GM23338 (cell line): Measurements from ENCODE around the gene AR.

Experiments
- CREB1 ChIP-seq: fragments of 250-450 bp; sonication (Bioruptor Pico); IDR thresholded peaks from 2 replicates; pipeline ENCODE4 v1.5.0; 2020; ENCODE audit warnings: low read depth, mild to moderate bottlenecking, moderate library complexity
- CTCF ChIP-seq, 2 experiments: fragments of 200-600 bp in 1 of 2; sonication (generic) in 1 of 2; conservative IDR thresholded peaks; 2 replicates each; pipeline versions ENCODE4 v1.5.1 to v1.6.1; 2016 to 2017; ENCODE audit warnings: antibody characterized with exemption in 2 of 2, low read depth in 2 of 2, mild to moderate bottlenecking in 2 of 2, moderate library complexity in 1 of 2
- ETS1 ChIP-seq: IDR thresholded peaks from 2 replicates; pipeline ENCODE4 v1.6.1; 2016; ENCODE audit warnings: antibody characterized with exemption
- EZH2 ChIP-seq: fragments of 200-600 bp; sonication (generic); IDR thresholded peaks from one replicate; pipeline ENCODE4 v1.8.0; 2017; ENCODE audit warnings: antibody characterized with exemption, mild to moderate bottlenecking, low read depth; ENCODE audit not compliant: unreplicated experiment
- EZH2phosphoT487 ChIP-seq: fragments of 200-600 bp; sonication (generic); IDR thresholded peaks from one replicate; pipeline ENCODE4 v1.8.1; 2018; ENCODE audit warnings: antibody characterized with exemption; ENCODE audit not compliant: unreplicated experiment
- JUNB ChIP-seq: IDR thresholded peaks from one replicate; pipeline ENCODE4 v1.6.1; 2016; ENCODE audit warnings: antibody characterized with exemption; ENCODE audit not compliant: unreplicated experiment
- NANOG ChIP-seq: IDR thresholded peaks from 2 replicates; pipeline ENCODE4 v1.6.1; 2016; ENCODE audit warnings: antibody characterized with exemption, borderline replicate concordance
- POLR2AphosphoS5 ChIP-seq: IDR thresholded peaks from 2 replicates; pipeline ENCODE4 v1.6.1; 2016; ENCODE audit warnings: antibody characterized with exemption, low read depth
- REST ChIP-seq: IDR thresholded peaks from one replicate; pipeline ENCODE4 v1.6.1; 2018; ENCODE audit warnings: antibody characterized with exemption; ENCODE audit not compliant: unreplicated experiment
- STAT1 ChIP-seq: IDR thresholded peaks from one replicate; pipeline ENCODE4 v1.6.1; 2016; ENCODE audit warnings: antibody characterized with exemption; ENCODE audit not compliant: unreplicated experiment
- ZNF114 ChIP-seq: fragments of 250-450 bp; sonication (Bioruptor Pico); IDR thresholded peaks from 2 replicates; pipeline ENCODE4 v1.5.0; 2020; ENCODE audit warnings: mild to moderate bottlenecking, moderate library complexity
- ZNF331 ChIP-seq: fragments of 250-450 bp; sonication (Bioruptor Pico); IDR thresholded peaks from 2 replicates; pipeline ENCODE4 v1.5.0; 2020; ENCODE audit warnings: low read depth, mild to moderate bottlenecking, moderate library complexity
- ZNF462 ChIP-seq: fragments of 250-450 bp; sonication (Bioruptor Pico); IDR thresholded peaks from 2 replicates; pipeline ENCODE4 v1.5.0; 2020; ENCODE audit warnings: mild to moderate bottlenecking, moderate library complexity

- TF ChIP-seq REST (no peak), EZH2phosphoT487 (no peak), CTCF (conservative IDR thresholded peaks at IDR 0.05; ENCODE audit: low read depth in 2 of 2) (no peak), EZH2 (no peak), ZNF462 (no peak), POLR2AphosphoS5 (no peak), STAT1 (no peak), CREB1 (CRISPR knock-in tag) (no peak), ETS1 (no peak), JUNB (no peak), ZNF114 (CRISPR knock-in tag) (no peak), NANOG (no peak), ZNF331 (no peak)
Measured at GRCh38 chrX:67596839-67597790, 53.3 kb downstream of the AR start.
